HCT116 (cell line): ENCODE results near the gene ATP5PD. TPM values are rescaled to one million over a fixed set of nuclear protein-coding genes. Genes with fewer than 3 reads are reported as not detected.

Experiments
- ATAC-seq: fragments of 200-7000 bp; cut with Tn5 transposase; 2 replicates; pipeline ENCODE4 v1.9.1; 2020; ENCODE audit warnings: mild to moderate bottlenecking, moderate library complexity
- BruUV-seq: library from RNA; stranded (reverse); fragments of 400-500 nt; replicated peaks from 2 replicates; lab custom pipeline; 2021; lab: Mats Ljungman, UMichigan
- CTCF ChIA-PET: fragments of 300-600 bp; sonication (Branson Sonifier 250); formaldehyde crosslinking; loops from one replicate; lab custom pipeline; 2021; ENCODE audit warnings: antibody characterized with exemption; lab: Charles Lee
- POLR2A ChIA-PET: fragments of 300-600, 350-600 bp; sonication (Branson Sonifier 250); formaldehyde crosslinking; loops from one replicate; lab custom pipeline; 2021; ENCODE audit warnings: antibody characterized with exemption; lab: Charles Lee
- RAD21 ChIA-PET, 2 experiments: fragments of 300-600 bp; sonication (Branson Sonifier 250); formaldehyde crosslinking; loops; one replicate each; lab custom pipeline; 2023; ENCODE audit warnings: low total read pairs in 2 of 2; ENCODE audit not compliant: uncharacterized antibody in 2 of 2, unreplicated experiment in 2 of 2, low non-redundant PET in 1 of 2; lab: Charles Lee
- DNase-seq: peaks from one replicate; pipeline ENCODE4 v3.0.0-alpha.2; 2010; ENCODE audit warnings: low read depth, low spot score
- H2AFZ ChIP-seq: fragments of 200-600 bp; shearing (Covaris generic), sonication (generic); 2 replicates; pipeline ENCODE4 v1.6.1; 2017; ENCODE audit warnings: low read depth, mixed run types, mixed read lengths, antibody characterized with exemption, low read length; ENCODE audit not compliant: poor library complexity, severe bottlenecking
- H3K27ac ChIP-seq: 2 replicates; pipeline ENCODE4 v1.5.1; 2012; ENCODE audit warnings: low read depth, low read length
- H3K27me3 ChIP-seq: fragments of 200-600 bp; sonication (generic); 2 replicates; pipeline ENCODE4 v1.6.1; 2016; ENCODE audit warnings: mixed run types, low read length, mixed read lengths; ENCODE audit not compliant: insufficient read depth
- H3K36me3 ChIP-seq, 2 experiments: fragments of 200-500 bp in 1 of 2; fragments of 200-600 bp in 1 of 2; sonication (Bioruptor generic) in 1 of 2; sonication (generic) in 1 of 2; 2 replicates each; pipeline versions ENCODE4 v1.5.1 to v1.6.1; 2014 to 2016; ENCODE audit warnings: low read length in 2 of 2, inconsistent platforms in 1 of 2, mixed read lengths in 1 of 2, mixed run types in 1 of 2; ENCODE audit not compliant: insufficient read depth in 2 of 2, control insufficient read depth in 1 of 2
- H3K4me1 ChIP-seq, 2 experiments: fragments of 200-600 bp in 1 of 2; sonication (generic) in 1 of 2; 2 replicates each; pipeline versions ENCODE4 v1.5.1 to v1.6.1; 2012 to 2017; ENCODE audit warnings: low read length in 2 of 2, inconsistent platforms in 1 of 2, mild to moderate bottlenecking in 1 of 2, mixed read lengths in 1 of 2, mixed run types in 1 of 2, moderate library complexity in 1 of 2; ENCODE audit not compliant: insufficient read depth in 2 of 2, control insufficient read depth in 1 of 2
- H3K4me2 ChIP-seq: fragments of 200-600 bp; sonication (generic); 2 replicates; pipeline ENCODE4 v1.6.1; 2017; ENCODE audit warnings: mixed run types, low read length, mixed read lengths
- H3K4me3 ChIP-seq, 2 experiments: fragments of 200-600 bp in 1 of 2; sonication (generic) in 1 of 2; replicated peaks in 1 of 2; 2 replicates each; pipeline ENCODE4 v1.5.1; 2011 to 2016; ENCODE audit warnings: low read length in 2 of 2, control low read depth in 1 of 2, low read depth in 1 of 2, mild to moderate bottlenecking in 1 of 2, mixed read lengths in 1 of 2, mixed run types in 1 of 2
- H3K79me2 ChIP-seq: fragments of 200-600 bp; sonication (generic); 2 replicates; pipeline ENCODE4 v1.6.1; 2017; ENCODE audit warnings: mild to moderate bottlenecking, mixed run types, low read length, moderate library complexity, mixed read lengths; ENCODE audit not compliant: insufficient read depth
- H3K9ac ChIP-seq: fragments of 200-600 bp; sonication (generic); 2 replicates; pipeline ENCODE4 v1.6.1; 2016; ENCODE audit warnings: low read length, mixed read lengths
- H3K9me2 ChIP-seq: fragments of 200-600 bp; sonication (generic), shearing (Covaris generic); 2 replicates; pipeline ENCODE4 v1.6.1; 2017; ENCODE audit warnings: mixed run types, mild to moderate bottlenecking, moderate library complexity; ENCODE audit not compliant: insufficient read depth
- H3K9me3 ChIP-seq, 2 experiments: fragments of 200-500 bp in 1 of 2; fragments of 200-600 bp in 1 of 2; sonication (Bioruptor generic) in 1 of 2; sonication (generic) in 1 of 2; 2 replicates each; pipeline ENCODE4 v1.6.1; 2014 to 2017; ENCODE audit warnings: low read length in 2 of 2, mixed read lengths in 2 of 2, inconsistent platforms in 1 of 2, low read depth in 1 of 2, mild to moderate bottlenecking in 1 of 2, mixed run types in 1 of 2, moderate library complexity in 1 of 2; ENCODE audit not compliant: control insufficient read depth in 1 of 2, insufficient read depth in 1 of 2
- H4K20me1 ChIP-seq: fragments of 200-600 bp; sonication (generic), shearing (Covaris generic); 2 replicates; pipeline ENCODE4 v1.6.1; 2017; ENCODE audit warnings: mixed run types, mild to moderate bottlenecking, moderate library complexity; ENCODE audit not compliant: insufficient read depth
- CEBPB ChIP-seq: IDR thresholded peaks from 2 replicates; pipeline ENCODE4 v1.6.1; 2012; ENCODE audit warnings: low read depth
- ELF1 ChIP-seq: IDR thresholded peaks from 2 replicates; pipeline ENCODE4 v1.6.1; 2012; ENCODE audit warnings: low read depth, borderline replicate concordance
- EZH2 ChIP-seq: fragments of 200-600 bp; sonication (generic); IDR thresholded peaks from 2 replicates; pipeline ENCODE4 v1.6.1; 2017; ENCODE audit warnings: antibody characterized with exemption, mixed run types
- EZH2phosphoT487 ChIP-seq: fragments of 200-600 bp; IDR thresholded peaks from 2 replicates; pipeline ENCODE4 v1.6.1; 2018; ENCODE audit warnings: antibody characterized with exemption, borderline replicate concordance
- JUND ChIP-seq: IDR thresholded peaks from 2 replicates; pipeline ENCODE4 v1.6.1; 2012
- POLR2A ChIP-seq: IDR thresholded peaks from 2 replicates; pipeline ENCODE4 v1.7.0; 2011; ENCODE audit warnings: borderline replicate concordance; ENCODE audit not compliant: insufficient read depth, insufficient read length; ENCODE audit errors: extremely low read depth
- POLR2AphosphoS5 ChIP-seq: IDR thresholded peaks from 2 replicates; pipeline ENCODE4 v1.6.1; 2011; ENCODE audit warnings: mild to moderate bottlenecking, low read depth, low read length, moderate library complexity
- RAD21 ChIP-seq: IDR thresholded peaks from 2 replicates; pipeline ENCODE4 v1.6.1; 2012; ENCODE audit warnings: low read depth, mild to moderate bottlenecking
- SP1 ChIP-seq: IDR thresholded peaks from 2 replicates; pipeline ENCODE4 v1.6.1; 2012; ENCODE audit warnings: low read depth
- SRF ChIP-seq: IDR thresholded peaks from 2 replicates; pipeline ENCODE4 v1.6.1; 2012; ENCODE audit warnings: low read depth
- TCF7L2 ChIP-seq: IDR thresholded peaks from 2 replicates; pipeline ENCODE4 v1.7.0; 2011; ENCODE audit warnings: borderline replicate concordance, inconsistent platforms; ENCODE audit not compliant: insufficient read depth, insufficient read length; ENCODE audit errors: extremely low read depth
- YY1 ChIP-seq: IDR thresholded peaks from 2 replicates; pipeline ENCODE4 v1.6.1; 2011; ENCODE audit warnings: low read length, low read depth, moderate library complexity, mild to moderate bottlenecking; ENCODE audit not compliant: insufficient replicate concordance; ENCODE audit errors: extremely low read depth
- ZFX ChIP-seq: fragments of 450-650 bp; IDR thresholded peaks from 2 replicates; pipeline ENCODE4 v1.6.1; 2017
- intact Hi-C: fragments of 100-400 bp; cut with micrococcal nuclease; formaldehyde crosslinking; loops from 2 replicates; pipeline ENCODE4 v1.10.0; 2022
- total RNA-seq: library from RNA; stranded (reverse); gene quantifications from one replicate; pipeline ENCODE4 v1.2.1, GENCODE V29; 2021; ENCODE audit not compliant: unreplicated experiment
- TF ChIP-seq, protein P1 (sequence below): IDR thresholded peaks from 2 replicates; pipeline ENCODE4 v1.6.1; 2012
- TF ChIP-seq, protein P2 (sequence below): IDR thresholded peaks from 2 replicates; pipeline ENCODE4 v1.6.1; 2011; ENCODE audit warnings: mild to moderate bottlenecking, low read length, moderate library complexity; ENCODE audit not compliant: insufficient replicate concordance; ENCODE audit errors: extremely low read depth
- TF ChIP-seq, protein P3 (sequence below), 3 experiments: fragments of 200-600 bp in 1 of 3; sonication (generic) in 1 of 3; IDR thresholded peaks in 2 of 3; conservative IDR thresholded peaks in 1 of 3; 2 replicates each; pipeline ENCODE4 v1.5.1; 2012 to 2017; ENCODE audit warnings: low read depth in 2 of 3, low read length in 2 of 3, antibody characterized with exemption in 1 of 3, borderline replicate concordance in 1 of 3, control low read depth in 1 of 3, mild to moderate bottlenecking in 1 of 3, mixed read lengths in 1 of 3, mixed run types in 1 of 3, moderate library complexity in 1 of 3; ENCODE audit not compliant: insufficient read depth in 1 of 3

ATP5PD gene
- total RNA-seq, 1 experiment from 2014 or later = 407 TPM

DNA sequence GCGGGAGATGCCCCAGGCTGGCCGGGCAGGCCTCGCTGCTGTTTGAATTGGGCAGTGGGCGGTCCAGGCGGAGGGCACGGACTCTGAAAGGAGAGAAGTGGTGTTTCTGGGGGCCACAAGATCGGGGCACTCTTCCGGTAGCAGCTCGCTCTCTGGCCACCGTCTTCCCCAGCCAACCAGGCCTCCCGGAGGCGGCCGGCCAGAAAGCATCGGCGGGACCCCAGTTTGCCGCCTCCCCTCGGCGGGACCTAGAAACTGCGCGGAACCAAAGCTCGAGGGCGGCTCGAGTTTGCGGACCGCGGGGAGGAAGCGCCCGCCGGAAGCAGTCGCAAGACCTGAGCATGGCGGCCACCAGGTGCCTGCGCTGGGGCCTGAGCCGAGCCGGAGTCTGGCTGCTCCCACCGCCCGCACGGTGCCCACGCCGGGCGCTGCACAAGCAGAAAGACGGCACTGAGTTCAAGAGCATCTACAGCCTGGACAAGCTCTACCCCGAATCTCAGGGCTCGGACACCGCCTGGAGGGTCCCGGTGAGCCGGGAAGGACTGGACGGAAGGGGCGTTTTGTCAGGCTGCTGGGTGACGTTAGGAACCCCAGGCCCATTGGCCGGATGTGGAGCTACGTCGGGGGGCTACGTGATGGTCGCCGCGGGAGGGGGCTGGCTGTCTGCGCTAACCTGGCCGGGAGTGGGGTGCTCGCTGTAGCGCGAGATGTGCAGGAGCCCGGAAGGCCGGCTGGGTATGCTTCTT is 34.2 kb downstream of the ATP5PD start, which contains the start of gene MRPL58 (continued):
- peak; percentile 90 for TF ChIP-seq POLR2AphosphoS5
- TF ChIP-seq, protein P1, sequence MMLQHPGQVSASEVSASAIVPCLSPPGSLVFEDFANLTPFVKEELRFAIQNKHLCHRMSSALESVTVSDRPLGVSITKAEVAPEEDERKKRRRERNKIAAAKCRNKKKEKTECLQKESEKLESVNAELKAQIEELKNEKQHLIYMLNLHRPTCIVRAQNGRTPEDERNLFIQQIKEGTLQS = no peak
- TF ChIP-seq YY1 = peak; percentile 97
- no peak for TF ChIP-seq EZH2phosphoT487

DNA sequence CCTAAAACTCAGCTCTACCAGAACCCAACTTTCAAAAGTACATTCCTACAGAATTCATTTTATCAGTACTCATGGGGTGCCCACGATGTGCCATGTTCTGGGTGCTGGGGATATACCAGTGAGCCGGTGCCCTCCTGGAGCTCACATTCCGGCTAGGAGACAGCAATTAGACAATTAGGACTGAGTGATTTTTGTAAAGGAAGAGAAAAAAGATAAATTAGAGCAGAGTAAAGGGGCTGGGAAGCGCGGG is 34.7 kb downstream of the ATP5PD start:
- no peaks in the 10 kb centered on the region for H3K9me2 ChIP-seq
- H3K9me3 ChIP-seq = no peaks in the 10 kb centered on the region
- H3K79me2 ChIP-seq = peaks cover 35% of the 10 kb centered on the region
- H3K27me3 ChIP-seq = no peaks in the 10 kb centered on the region
- peak overlapping the region; percentile 83 to 95 for H3K4me3 ChIP-seq
- TF ChIP-seq CEBPB (no peak), JUND (no peak), RAD21 (no peak), POLR2A (no peak), TCF7L2 (no peak), ELF1 (no peak), SP1 (no peak), SRF (no peak), EZH2 (no peak), EZH2phosphoT487 (no peak), ZFX (no peak)
- TF ChIP-seq, protein P2, sequence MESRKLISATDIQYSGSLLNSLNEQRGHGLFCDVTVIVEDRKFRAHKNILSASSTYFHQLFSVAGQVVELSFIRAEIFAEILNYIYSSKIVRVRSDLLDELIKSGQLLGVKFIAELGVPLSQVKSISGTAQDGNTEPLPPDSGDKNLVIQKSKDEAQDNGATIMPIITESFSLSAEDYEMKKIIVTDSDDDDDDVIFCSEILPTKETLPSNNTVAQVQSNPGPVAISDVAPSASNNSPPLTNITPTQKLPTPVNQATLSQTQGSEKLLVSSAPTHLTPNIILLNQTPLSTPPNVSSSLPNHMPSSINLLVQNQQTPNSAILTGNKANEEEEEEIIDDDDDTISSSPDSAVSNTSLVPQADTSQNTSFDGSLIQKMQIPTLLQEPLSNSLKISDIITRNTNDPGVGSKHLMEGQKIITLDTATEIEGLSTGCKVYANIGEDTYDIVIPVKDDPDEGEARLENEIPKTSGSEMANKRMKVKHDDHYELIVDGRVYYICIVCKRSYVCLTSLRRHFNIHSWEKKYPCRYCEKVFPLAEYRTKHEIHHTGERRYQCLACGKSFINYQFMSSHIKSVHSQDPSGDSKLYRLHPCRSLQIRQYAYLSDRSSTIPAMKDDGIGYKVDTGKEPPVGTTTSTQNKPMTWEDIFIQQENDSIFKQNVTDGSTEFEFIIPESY = no peak
- TF ChIP-seq, protein P3, sequence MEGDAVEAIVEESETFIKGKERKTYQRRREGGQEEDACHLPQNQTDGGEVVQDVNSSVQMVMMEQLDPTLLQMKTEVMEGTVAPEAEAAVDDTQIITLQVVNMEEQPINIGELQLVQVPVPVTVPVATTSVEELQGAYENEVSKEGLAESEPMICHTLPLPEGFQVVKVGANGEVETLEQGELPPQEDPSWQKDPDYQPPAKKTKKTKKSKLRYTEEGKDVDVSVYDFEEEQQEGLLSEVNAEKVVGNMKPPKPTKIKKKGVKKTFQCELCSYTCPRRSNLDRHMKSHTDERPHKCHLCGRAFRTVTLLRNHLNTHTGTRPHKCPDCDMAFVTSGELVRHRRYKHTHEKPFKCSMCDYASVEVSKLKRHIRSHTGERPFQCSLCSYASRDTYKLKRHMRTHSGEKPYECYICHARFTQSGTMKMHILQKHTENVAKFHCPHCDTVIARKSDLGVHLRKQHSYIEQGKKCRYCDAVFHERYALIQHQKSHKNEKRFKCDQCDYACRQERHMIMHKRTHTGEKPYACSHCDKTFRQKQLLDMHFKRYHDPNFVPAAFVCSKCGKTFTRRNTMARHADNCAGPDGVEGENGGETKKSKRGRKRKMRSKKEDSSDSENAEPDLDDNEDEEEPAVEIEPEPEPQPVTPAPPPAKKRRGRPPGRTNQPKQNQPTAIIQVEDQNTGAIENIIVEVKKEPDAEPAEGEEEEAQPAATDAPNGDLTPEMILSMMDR (IDR thresholded peaks at IDR 0.05 in 2 of 3, conservative IDR thresholded peaks at IDR 0.05 in 1 of 3; ENCODE audit: borderline replicate concordance in 1 of 3, insufficient read depth in 1 of 3, low read depth in 2 of 3, low read length in 2 of 3) = no peak
- no peaks in the 10 kb centered on the region for H4K20me1 ChIP-seq
- peak overlapping the region; percentile 50 for H2AFZ ChIP-seq
- H3K4me1 ChIP-seq = peaks cover 11 to 19% of the 10 kb centered on the region in 2 experiments
- ChIA-PET CTCF (interaction anchor here (0.6 to 3.8 kb wide), 10 partner anchors 12 to 1670 kb away, joined by 4 to 35 read pairs (median 6); partner anchors contain the start of gene CDR2L), RAD21 (interaction anchor here in 1 of 2 experiments (0.6 to 1.6 kb wide), 2 partner anchors 23 to 50 kb away, joined by 3 to 7 read pairs; no protein-coding TSS in a partner anchor), POLR2A (interaction anchor here (1.0 to 3.2 kb wide), 11 partner anchors 11 to 235 kb away, joined by 3 to 15 read pairs (median 5); partner anchors contain the start of genes CDR2L and SLC16A5)
- peaks cover 0 to 6% of the 10 kb centered on the region in 2 experiments; a peak in 1 of 4 replicates for H3K36me3 ChIP-seq
- peak overlapping the region; percentile 79 for H3K9ac ChIP-seq
- TSS peak; percentile 93 for BruUV-seq
- H3K27ac ChIP-seq = peak overlapping the region; percentile 76
- ATAC-seq (peak; percentile 6; the same call in 1 of the 2 replicates), DNase-seq (no peak)
- intact Hi-C loops = loop anchor here (1.0 kb wide), 1 partner anchor 51 kb away; no protein-coding TSS in a partner anchor
- peak overlapping the region; percentile 85 for H3K4me2 ChIP-seq
